Anterior cingulate cortex (tissue), 58 donors: ENCODE data around the gene DTL.

ENCODE experiments used
- DNase-seq, 58 donors: peaks; one replicate each; lab custom pipeline; 2025; lab: John Stamatoyannopoulos, UW

DTL gene

DNA sequence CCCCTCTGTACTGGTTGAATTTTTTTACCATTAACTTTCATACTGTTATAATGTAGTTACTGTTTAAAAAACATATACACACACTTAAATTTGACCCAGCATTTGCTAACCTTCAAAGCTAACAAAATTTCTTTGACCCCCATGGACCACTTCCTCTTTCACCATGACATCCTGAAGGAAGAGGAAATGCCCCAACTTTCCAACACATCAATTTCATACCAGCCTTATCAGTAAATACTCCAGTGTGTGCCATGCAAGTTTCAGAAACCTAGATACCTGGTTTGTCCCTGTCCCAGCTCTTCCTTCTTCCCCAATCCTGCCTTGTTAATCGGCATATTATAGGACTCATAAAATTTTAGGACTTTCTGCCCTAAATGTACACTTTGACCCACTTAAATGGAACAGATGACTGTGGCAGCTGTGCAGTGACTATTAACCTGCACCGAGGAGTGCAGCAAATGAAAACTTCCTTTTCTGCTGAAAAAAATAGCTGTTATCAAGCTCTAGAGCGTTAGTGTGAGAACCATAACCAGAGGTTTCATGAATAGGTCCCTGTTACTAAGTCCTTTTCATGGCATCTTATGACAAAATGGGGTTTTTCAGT, 54.1 kb downstream of the DTL start:
- no peak for DNase-seq

DNA sequence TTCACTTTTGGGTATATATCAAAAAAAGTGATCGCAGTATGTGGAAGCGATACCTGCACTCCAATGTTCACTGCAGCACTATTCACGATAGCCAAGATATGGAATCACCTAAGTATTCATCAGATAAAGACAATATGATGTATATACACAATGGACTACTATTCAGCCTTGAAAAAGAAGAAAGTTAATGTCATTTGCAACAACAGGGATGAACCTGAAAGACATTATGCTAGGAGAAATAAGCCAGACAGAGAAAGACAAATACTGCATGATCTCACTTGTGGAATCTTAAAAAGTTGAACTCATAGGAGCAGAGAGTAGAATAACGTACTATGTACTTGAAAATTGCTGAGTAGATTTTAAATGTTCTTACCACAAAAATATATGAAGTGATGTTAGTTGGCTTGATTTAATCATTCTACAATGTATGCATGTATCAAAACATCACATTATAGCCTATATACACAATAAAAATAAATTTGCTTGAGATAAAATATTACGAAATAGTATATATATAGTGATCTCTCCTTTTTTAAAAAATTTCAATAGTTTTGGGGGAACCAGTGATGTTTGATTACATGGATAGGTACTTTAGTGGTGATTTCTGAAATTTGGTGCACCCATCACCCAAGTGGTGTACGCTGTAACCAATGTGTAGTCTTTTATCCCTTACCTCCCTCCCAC, 56.0 kb downstream of the DTL start:
- DNase-seq, result no peak

DNA sequence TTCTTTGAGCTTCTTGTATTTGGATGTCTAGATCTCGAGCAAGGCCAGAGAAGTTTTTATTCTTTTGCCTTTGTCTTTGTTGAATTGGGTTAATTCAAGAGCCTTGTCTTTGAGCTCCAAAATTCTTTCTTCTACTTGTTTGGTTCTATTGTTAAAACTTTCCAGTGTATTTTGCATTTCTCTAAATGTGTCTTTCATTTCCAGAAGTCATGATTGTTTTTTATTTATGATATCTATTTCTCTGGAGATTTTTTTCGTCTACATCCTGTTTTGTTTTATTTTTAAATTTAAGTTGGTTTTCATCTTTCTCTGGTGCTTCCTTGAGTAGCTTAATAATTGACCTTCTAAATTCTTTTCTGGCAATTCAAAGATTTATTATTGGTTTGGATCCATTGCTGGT, 61.8 kb downstream of the DTL start:
- no peak for DNase-seq

DNA sequence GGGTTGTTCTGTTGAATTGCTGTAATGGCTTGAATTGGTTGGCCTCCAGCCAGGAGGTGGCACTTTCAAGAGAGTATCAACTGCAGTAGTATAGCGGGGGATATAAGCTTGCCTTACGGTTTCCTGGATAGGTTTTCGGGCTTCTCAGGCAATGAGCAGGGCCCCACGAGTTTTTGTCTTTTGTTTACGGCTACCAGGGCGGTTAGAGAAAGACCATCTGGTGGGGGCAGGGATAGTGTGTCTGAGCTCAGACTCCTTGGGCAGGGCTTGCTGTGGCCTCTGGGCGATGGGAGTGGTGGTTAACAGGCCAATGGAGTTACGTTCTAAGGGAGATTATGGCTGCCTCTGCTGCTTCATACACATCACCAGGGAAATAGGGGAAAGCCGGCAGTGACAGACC, 62.8 kb downstream of the DTL start:
- no peak for DNase-seq

DNA sequence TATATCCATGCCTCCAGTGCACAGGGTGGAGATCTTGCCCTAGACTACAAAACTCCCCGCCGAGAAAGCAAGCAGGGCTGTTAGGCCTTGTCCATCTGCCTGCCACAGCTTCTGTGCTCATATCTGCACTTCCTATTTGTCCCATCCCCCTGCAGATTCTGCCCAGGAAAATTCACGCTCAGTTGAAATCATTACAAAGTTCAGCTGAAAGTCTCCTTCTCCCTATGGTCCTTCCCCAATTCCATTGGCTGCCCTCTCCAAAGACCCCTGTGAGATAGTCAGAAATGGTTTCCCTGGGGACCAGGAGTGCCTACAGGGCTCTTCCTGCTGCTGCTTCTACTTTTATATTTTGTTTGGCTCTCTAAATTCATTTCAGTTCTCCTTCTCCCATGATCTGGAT, 63.2 kb downstream of the DTL start:
- no peak for DNase-seq

DNA sequence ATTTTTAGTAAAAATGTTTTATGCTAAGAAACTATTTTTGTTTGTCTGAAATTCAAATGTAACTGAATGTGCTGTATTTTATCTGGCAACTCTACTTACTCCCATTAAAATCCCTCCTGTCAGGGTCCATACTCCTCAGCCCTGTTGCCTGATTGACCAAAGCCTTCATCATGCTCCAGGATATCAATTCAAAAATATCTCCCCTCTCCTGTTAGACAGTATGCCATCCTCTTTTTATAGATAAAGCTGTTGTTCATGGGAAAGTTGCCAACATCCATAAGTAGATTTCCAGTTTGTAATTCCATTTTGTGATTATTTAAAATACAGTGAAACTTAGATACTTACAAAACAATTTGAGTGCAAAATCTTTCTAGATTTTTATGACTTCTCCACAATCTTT, 65.7 kb downstream of the DTL start:
- DNase-seq, result no peak

DNA sequence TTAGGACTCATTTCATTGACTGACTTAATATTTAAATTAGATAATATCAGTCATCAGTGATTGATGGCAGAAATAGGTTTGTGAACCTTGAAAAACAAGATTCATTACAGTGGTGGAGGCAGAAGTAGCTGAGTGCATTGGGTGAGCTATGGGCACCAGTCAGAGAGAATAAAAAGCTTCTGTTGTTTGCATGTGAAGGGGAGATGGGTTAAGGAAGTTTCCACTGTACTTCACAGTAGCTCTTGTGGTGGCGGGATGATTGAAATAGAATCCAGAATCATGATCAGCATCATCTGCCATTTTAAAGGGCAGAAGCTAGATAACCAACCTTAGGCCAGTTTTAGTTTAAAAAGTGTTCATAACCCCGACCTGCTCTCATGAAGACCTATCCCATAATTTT, 66.2 kb downstream of the DTL start:
- DNase-seq, result no peak

DNA sequence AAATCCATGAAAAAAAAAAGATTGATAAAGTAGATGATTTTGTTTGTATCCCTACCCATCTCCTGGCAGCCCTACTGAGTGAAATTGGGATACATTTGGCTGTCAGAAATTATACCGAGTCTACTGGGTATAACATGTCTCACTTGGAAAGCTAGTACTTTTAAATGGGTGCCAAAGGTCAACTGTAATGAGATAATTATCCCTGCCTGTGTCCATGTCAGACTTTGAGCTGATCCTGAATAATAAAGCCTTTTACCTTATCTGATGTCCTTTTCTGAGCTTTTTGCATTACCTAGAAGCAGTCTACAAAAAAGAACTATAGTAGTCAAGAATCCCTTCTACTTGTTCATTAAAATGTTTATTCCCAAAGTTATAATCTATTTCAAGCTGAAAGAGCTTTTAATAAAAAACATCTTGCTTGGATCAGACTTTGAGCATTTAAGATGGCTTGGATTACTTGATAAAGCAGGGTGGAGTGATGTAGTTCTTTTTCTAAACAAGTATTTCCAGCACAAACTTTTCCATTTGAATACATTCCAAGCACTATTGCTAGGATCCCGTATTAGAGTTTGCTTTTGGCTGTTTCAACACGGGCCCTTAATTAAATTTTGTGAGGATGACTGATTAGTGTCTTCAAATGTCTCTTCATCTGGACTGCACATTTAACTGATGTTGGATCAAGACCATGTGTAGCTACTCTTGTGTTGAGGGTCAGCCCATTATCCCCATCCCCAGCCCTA, 69.2 kb downstream of the DTL start:
- no peak for DNase-seq

DNA sequence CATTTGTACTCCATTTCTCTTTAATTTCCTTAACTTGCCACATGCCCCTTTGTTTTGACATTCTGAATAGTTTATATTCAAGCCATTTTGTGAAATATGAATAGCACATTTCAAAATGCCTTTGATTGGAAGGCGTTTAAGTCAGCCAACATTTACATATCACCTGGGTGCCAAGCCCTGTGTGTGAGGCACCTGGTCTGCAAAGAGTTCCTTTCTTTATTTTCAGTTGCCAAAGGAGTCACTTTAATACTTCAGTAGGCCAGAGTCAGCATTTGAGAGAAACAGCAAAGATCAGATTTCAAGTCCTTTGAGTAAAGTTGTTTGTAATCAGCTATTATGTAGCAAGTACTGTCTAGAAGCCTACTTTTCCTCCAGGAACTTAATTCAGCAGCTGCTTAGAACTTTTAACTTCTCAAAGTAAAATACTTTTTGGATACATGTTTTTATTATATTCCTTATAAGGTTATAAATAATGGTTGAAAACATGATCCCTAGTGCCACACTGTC, 70.8 kb downstream of the DTL start:
- DNase-seq, result no peak

DNA sequence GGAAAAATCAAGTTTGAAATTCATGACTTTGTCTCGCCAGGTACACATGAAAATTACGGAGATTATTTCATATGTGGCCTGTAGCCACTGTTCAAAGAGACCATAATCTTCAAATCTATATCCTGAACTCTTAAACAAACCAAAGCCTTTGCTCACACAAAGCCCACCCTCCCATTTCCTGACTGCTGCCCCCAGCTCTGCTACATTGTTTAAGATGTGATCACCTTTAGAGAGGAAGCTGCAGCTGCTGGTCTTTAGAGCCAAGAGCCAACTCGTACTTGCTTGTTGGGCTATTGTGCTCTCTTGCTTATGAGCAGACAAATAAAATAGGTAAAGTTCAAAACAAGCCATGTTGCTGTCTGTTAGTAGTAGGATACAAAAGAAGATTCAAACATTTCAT, 71.9 kb downstream of the DTL start:
- DNase-seq, result no peak

DNA sequence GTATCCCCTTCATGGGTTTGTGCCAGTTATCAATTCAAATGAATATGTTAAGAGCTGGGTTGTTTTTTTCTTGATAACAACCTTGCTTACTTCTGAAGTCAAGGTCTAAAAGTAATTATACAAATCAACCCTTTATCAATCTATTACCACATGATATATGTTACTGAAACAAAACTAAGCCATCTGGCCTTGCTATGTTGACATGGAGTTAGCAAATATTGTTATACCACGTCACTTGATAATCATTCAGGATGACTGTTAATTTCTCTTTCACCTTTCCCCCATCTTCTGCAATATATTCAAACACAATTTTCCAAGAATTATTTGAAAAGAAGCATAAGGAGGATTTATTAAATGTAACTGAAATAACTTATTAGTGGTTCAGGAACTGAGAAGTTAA, 72.6 kb downstream of the DTL start:
- DNase-seq, result no peak

DNA sequence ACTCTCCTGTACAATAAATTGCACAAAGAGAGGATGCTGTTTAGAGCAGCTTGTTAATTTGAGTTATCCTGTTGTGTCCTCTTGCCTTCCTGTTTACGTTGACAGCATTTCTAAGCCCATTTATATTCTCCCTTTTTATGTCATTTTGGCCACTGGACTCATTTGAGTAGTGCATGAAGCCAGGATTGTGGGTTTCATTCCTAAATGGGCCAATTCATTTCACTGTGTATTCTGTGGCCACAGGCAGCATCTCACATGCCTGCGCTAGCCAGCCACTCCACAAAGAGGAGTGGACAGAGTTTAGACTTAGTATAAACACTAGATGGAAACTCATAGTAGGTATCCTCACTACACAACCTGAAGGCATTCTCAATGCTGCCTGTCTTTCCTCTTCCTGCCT, 73.4 kb downstream of the DTL start:
- no peak for DNase-seq

DNA sequence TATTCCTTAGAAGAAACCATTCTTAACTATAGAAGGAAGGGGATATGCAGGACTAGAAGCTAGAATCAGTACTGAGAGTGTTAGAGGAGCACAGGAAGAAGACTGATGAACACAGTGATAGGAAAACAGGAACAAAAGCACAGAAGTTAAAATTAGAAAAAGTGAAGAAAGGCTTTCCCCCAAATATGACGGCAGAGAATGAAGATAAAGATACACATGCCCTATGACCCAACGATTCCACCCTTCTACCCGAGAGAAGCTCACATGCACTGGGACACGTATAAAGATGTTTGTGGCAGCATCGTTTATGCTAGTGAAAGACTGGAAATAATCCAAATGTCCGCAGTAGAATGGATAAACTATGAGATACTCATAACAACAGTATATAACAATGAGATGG, 74.2 kb downstream of the DTL start:
- no peak for DNase-seq

DNA sequence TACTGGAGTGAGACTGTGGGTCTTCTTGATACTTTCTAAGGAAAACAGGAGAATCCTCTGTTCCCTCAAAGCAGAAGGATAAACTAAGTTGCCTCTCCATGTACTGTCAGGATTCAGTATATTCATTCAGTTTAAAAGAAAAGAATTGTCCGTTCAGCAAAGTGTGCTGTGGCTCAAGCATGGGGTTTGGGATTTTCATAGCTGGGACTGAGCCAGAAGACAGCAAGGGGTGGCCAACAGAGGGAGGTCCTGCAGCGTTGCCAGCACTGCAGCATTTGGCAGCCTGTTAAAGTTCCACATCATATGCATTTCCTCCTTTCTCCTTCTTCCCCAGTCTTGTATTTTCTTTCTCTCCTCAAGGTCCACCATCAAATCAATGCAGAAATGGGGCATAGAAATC, 75.1 kb downstream of the DTL start:
- DNase-seq, result no peak

DNA sequence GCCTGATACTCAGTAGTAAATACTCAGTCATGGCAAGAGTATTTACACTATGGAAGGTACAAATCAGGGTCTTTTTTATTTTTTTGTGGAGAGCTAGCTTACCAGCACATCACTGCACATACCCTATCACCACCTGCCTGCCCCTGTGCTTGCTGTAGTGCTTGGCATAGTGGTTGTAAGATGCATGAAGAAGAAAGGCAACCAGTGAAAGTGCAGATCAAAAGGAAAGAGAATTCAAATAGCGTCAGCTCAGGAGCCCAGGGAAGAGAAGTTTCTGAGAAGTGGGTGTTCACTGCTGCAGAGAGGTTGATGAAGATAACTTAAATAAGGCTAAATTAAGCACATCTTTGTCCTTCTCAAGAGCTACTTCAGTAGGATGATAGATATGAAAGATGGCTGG, 76.0 kb downstream of the DTL start:
- DNase-seq, result no peak

DNA sequence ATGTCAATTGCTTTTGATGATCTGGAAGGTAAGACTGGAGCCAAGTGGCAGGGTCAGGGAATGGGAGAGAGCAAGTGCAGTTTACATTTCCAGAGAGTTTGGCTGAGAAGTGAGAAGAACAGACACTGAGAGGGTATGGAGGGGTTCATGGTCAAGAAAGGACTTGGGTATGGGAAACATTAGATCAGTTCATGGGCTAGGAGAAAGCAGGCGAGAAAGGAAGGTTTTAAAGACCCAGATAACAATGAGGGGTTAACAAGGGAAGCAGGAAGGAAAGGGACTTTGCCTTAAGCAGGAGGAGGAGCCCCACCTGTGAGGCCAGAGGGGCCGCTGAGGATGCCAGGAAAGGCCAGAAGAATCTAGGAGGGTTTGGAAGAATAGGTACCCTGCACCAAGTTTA, 78.2 kb downstream of the DTL start:
- DNase-seq, result no peak

DNA sequence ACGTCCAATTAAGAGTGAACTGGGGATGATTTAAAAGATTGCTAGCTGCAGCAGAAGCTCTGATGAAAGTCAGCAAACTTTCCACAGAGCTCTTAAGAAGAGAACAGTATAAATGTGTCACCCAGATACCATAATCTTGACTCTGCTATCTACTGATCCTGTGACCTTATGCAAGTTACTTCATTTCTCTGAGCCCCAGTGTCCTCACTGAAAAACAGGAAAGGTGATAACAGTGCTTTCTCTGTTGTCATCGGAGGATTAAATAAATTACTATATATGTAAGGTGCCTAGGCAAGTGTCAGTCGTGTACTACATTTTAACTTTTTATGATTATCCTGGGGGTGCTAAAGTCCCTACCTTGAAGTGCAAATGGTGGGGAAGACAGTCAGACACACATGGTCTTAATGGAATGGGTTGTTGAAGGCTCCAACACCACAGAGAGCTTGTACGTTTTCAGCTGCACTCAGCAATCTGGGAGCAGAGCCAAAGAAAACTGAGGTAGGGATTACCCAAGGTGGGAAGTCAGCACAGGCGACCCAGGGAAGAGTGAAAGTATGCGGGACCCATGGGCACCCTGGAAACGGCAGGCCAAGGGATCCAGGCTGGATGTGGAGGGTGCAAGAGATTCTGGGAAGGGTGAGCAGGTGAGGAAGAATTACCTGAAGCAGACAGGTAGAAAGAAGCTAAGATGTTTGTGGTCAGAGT, 82.8 kb downstream of the DTL start:
- DNase-seq, result no peak

DNA sequence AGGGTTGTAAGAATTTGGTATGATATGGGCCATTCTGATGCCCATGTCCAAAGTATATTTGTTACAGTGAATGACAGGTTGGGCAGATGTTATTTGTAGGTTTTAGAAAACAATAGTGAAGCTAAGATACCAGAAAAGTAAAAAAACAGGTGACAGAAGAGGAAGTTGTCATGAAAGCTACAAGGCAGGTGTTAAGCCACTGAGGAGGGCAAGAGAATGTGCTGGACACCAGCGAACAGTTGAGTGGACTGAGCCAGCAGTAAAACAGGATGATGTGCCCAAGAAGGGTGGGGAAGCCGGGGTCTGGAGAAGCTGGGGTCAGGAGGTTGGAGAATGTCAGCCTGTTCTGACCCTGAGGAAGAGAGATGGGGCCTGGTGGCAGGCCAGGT, 83.3 kb downstream of the DTL start:
- DNase-seq, result no peak

DNA sequence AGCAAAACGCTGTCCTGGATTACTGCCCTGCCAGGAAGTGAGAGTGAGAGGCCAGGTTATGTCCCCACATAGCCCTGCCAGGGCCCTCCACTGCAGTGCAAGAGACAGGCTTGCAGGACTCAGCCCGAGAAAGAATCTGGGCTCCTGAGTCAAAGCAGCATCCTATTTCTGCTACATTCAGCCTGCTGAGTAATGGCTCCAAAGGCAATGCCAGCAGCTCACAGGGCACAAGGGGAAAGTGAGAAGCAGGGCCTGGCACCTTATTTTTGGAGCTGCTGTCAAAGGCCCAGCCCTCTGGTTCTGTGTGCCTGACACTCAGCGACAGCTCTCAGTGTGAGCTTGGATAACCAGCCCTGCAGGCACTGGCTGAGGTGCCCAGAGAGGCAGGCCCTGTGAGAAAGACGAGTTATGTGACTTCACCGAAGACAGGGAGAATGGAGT, 83.9 kb downstream of the DTL start:
- DNase-seq, result no peak

DNA sequence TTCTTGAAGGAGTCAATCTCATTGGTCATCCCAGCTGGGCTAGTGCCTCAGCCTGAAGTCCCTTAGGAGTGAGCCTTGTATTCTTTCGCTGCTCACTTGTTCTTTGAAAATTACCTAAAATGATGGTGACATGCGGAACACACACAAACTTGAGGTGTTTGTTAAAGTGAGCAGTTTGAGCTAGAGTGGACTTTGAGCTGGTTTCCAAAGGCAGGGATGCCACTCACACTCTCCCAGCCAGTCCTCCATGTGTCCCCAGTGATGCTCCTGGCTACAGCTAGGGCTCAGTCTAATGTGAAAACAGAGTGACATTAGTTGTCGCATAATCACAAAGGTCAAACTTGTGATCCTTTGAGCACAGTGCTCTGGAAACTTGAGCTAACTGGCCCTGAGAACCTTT, 84.3 kb downstream of the DTL start:
- no peak for DNase-seq

DNA sequence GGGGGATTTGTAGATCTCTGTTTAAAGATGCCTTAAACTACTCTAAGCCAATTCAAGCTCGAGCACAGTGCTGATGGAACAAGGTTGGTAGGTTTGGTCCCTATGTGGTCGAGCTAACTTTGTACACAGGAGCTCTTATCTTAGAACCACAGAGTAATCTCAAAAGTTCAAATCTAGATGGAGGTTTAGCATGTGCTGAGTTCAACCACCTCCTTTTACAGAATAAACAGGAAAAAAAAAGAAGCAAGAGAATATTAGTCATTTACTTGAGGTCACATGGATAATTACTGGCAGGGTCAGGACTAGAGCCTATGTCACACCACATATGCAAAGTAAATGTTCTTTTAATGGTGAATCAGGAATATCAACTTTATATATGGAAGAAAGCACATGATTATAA, 86.2 kb downstream of the DTL start:
- no peak for DNase-seq
